Breast epithelium (tissue), 4 donors: ENCODE measurements around the gene ASXL1. TPM values are rescaled to one million over a fixed set of nuclear protein-coding genes. Genes with fewer than 3 reads are reported as not detected.
"Not testable (repeated sequence)": the region's sequence is repeated elsewhere in the genome, so short reads cannot be mapped to it uniquely, and the experiment has no call there.

Experiments used
- DNase-seq, 2 donors: peaks; one replicate each; pipeline ENCODE4 v3.0.0-alpha.2; 2019; ENCODE audit warnings: low spot score in 2 of 2
- H3K27ac ChIP-seq, 2 donors: fragments of 200-600 bp; sonication (generic) in 1 of 2; one replicate each; pipeline ENCODE4 v1.5.1; 2016 to 2019; ENCODE audit warnings: mild to moderate bottlenecking in 1 of 2
- H3K27me3 ChIP-seq, 2 donors: fragments of 200-600 bp; sonication (generic) in 1 of 2; one replicate each; pipeline versions ENCODE4 v1.5.1 to v1.6.0; 2017 to 2019; ENCODE audit warnings: control low read depth in 1 of 2, mild to moderate bottlenecking in 1 of 2
- H3K36me3 ChIP-seq: fragments of 200-600 bp; one replicate; pipeline ENCODE4 v1.5.1; 2019
- H3K4me1 ChIP-seq, 2 donors: fragments of 200-600 bp; sonication (generic); one replicate each; pipeline ENCODE4 v1.5.1; 2016 to 2019; ENCODE audit warnings: control low read depth in 1 of 2
- H3K4me3 ChIP-seq, 3 donors: fragments of 200-600 bp; sonication (generic); 1 replicate in 2 of 3; 2 replicates in 1 of 3; pipeline ENCODE4 v1.5.1; 2016 to 2019; ENCODE audit warnings: mild to moderate bottlenecking in 3 of 3, moderate library complexity in 2 of 3
- H3K9me3 ChIP-seq, 2 donors: fragments of 200-600 bp; sonication (generic) in 1 of 2; one replicate each; pipeline ENCODE4 v1.5.1; 2016 to 2019; ENCODE audit warnings: control low read depth in 1 of 2
- CTCF ChIP-seq, 3 donors: fragments of 450-650 bp; IDR thresholded peaks; one replicate each; pipeline ENCODE4 v1.5.1; 2016 to 2017; ENCODE audit warnings: antibody characterized with exemption in 3 of 3, mild to moderate bottlenecking in 3 of 3, moderate library complexity in 3 of 3
- POLR2A ChIP-seq: fragments of 450-650 bp; IDR thresholded peaks from one replicate; pipeline ENCODE4 v1.6.1; 2016; ENCODE audit warnings: antibody characterized with exemption, mild to moderate bottlenecking, moderate library complexity
- POLR2AphosphoS5 ChIP-seq, 3 donors: sonication (generic); formaldehyde crosslinking; IDR thresholded peaks; one replicate each; pipeline ENCODE4 v1.6.1; 2017; ENCODE audit warnings: antibody characterized with exemption in 3 of 3
- intact Hi-C: fragments of 100-400 bp; cut with DNase I; formaldehyde crosslinking; loops from one replicate; pipeline ENCODE4 v1.15.1; 2023; ENCODE audit warnings: low total_unique reads
- total RNA-seq, 3 donors: library from RNA; depleted of rRNA; stranded (reverse); fragments of >200 nt; gene quantifications; one replicate each; pipeline ENCODE4 v1.1.0, GENCODE V29; 2016

Gene ASXL1
- total RNA-seq, 3 donors from 2014 or later: 73.3 to 102 (median 97.3) TPM

GRCh38 chr20:32337937-32338661 lies 20.0 kb upstream of the ASXL1 start:
- Histone ChIP-seq H3K9me3 (no peaks in the 10 kb centered on the region), H3K4me1 (no peaks in the 10 kb centered on the region), H3K27ac (no peak overlapping the region), H3K27me3 (no peaks in the 10 kb centered on the region), H3K36me3 (no peaks in the 10 kb centered on the region), H3K4me3 (no peak overlapping the region)
- intact Hi-C loops: no loop called here
- no peak for DNase-seq
- TF ChIP-seq POLR2AphosphoS5 (IDR thresholded peaks at IDR 0.05) (no peak), CTCF (IDR thresholded peaks at IDR 0.05) (no peak), POLR2A (no peak)

- Histone ChIP-seq H3K9me3 (no peaks in the 10 kb centered on the region), H3K36me3 (no peaks in the 10 kb centered on the region), H3K27me3 (no peaks in the 10 kb centered on the region), H3K4me1 (no peaks in the 10 kb centered on the region), H3K4me3 (no peak overlapping the region), H3K27ac (no peak overlapping the region)
- intact Hi-C loops: no loop called here
- no peak for TF ChIP-seq POLR2AphosphoS5 (IDR thresholded peaks at IDR 0.05)
- TF ChIP-seq CTCF (IDR thresholded peaks at IDR 0.05): no peak
- no peak for DNase-seq
These were observed 19.5 kb upstream of the ASXL1 start for GRCh38 chr20:32338665-32339064.

GRCh38 chr20:32339116-32339515 lies 19.0 kb upstream of the ASXL1 start:
- TF ChIP-seq CTCF (IDR thresholded peaks at IDR 0.05): no peak
- no peak for TF ChIP-seq POLR2A
- TF ChIP-seq POLR2AphosphoS5 (IDR thresholded peaks at IDR 0.05): no peak
- Histone ChIP-seq H3K9me3 (no peaks in the 10 kb centered on the region), H3K4me3 (no peak overlapping the region), H3K4me1 (no peaks in the 10 kb centered on the region), H3K27ac (no peak overlapping the region), H3K27me3 (no peaks in the 10 kb centered on the region), H3K36me3 (no peaks in the 10 kb centered on the region)
- intact Hi-C loops: no loop called here
- no peak for DNase-seq

GRCh38 chr20:32341053-32341452 lies 17.1 kb upstream of the ASXL1 start:
- H3K4me3 ChIP-seq, H3K36me3 ChIP-seq, H3K27ac ChIP-seq, H3K9me3 ChIP-seq, DNase-seq, intact Hi-C loops, H3K27me3 ChIP-seq, H3K4me1 ChIP-seq: not testable (repeated sequence)

- TF ChIP-seq POLR2AphosphoS5 (IDR thresholded peaks at IDR 0.05) (no peak), CTCF (IDR thresholded peaks at IDR 0.05) (no peak), POLR2A (no peak)
- Histone ChIP-seq H3K27me3 (no peaks in the 10 kb centered on the region), H3K4me1 (no peaks in the 10 kb centered on the region), H3K4me3 (no peak overlapping the region), H3K9me3 (no peaks in the 10 kb centered on the region), H3K27ac (no peak overlapping the region), H3K36me3 (no peaks in the 10 kb centered on the region)
- no peak for DNase-seq
- intact Hi-C loops: no loop called here
These were observed 14.7 kb upstream of the ASXL1 start for GRCh38 chr20:32343439-32343838.
